Mucosa of stomach (tissue), 1 donor: ENCODE measurements around the gene MYO9A.

ENCODE experiments used
- H3K27me3 ChIP-seq: one replicate; pipeline ENCODE4 v1.7.0; 2013; ENCODE audit warnings: mild to moderate bottlenecking, low read length; ENCODE audit not compliant: control insufficient read depth, insufficient read depth
- H3K36me3 ChIP-seq: one replicate; pipeline ENCODE4 v1.7.0; 2013; ENCODE audit warnings: low read length; ENCODE audit not compliant: control insufficient read depth, insufficient read depth
- H3K4me1 ChIP-seq: one replicate; pipeline ENCODE4 v1.7.0; 2013; ENCODE audit warnings: mild to moderate bottlenecking, low read length; ENCODE audit not compliant: control insufficient read depth, insufficient read depth
- H3K4me3 ChIP-seq: one replicate; pipeline ENCODE4 v1.7.0; 2013; ENCODE audit warnings: low read length
- H3K9ac ChIP-seq: one replicate; pipeline ENCODE4 v1.7.0; 2013; ENCODE audit warnings: mild to moderate bottlenecking, low read length, moderate library complexity
- H3K9me3 ChIP-seq: one replicate; pipeline ENCODE4 v1.7.0; 2013; ENCODE audit warnings: mild to moderate bottlenecking, low read length, moderate library complexity; ENCODE audit not compliant: control insufficient read depth
- donor health status: Pancreatic carcinoma.

Gene MYO9A

DNA sequence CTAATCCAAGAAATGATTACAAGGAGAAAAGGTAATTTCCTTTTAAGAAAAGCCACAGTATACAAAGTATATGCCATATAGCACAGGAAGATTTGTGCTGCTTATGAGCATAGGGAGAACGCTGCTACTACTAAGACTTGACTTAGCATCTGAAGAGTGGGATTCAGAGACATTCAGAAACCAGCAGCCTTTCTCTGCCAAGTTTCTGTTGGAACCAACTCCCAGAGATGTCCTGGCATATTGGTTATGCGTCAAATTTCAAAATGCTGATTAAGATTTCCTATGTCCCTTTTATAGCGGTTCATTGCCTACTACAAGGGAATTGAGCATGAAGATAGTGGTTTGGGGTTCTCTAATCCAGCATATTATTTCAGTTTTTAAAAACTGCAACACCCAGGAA, 302.6 kb downstream of the MYO9A start:
- H3K36me3 ChIP-seq = no peaks in the 10 kb centered on the region
- no peak overlapping the region for H3K4me3 ChIP-seq
- no peaks in the 10 kb centered on the region for H3K27me3 ChIP-seq
- H3K9me3 ChIP-seq = no peaks in the 10 kb centered on the region
- H3K4me1 ChIP-seq = no peaks in the 10 kb centered on the region
- H3K9ac ChIP-seq = no peak overlapping the region

DNA sequence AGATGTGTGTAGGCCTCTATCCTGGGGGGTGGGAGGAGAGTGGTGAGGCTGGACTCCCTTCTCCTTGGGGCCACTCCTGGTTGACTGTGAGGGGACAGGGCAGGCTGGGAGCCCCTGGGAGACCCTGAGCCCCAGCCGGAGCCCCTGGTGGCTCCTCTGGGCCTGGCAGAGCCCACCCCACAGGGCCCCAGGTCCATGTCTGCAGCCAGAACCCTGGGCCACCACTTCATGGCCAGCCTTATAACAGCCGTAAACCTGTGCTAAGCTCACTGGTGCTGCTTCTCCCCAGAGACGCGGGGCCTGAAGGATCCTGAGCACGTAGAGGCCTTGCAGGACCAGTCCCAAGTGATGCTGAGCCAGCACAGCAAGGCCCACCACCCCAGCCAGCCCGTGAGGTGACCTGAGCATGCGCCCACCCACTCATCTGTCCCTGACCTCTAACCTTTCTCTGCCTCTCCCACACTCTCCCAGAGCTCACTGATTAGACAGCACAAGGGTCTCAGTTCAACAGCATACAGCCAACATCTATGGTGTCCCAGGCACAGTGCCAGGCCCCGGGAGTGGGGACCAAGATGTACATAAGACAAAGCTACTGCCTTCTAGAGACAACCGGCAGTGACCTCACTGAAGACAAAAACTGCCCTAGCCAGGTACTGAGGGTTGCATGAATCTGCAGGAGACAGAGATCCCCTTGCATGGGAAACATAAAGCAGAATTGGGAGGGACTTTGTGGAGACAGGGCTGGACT, 304.1 kb downstream of the MYO9A start:
- no peaks in the 10 kb centered on the region for H3K36me3 ChIP-seq
- H3K9me3 ChIP-seq = no peaks in the 10 kb centered on the region
- no peak overlapping the region for H3K9ac ChIP-seq
- no peak overlapping the region for H3K4me3 ChIP-seq
- H3K27me3 ChIP-seq = no peaks in the 10 kb centered on the region
- no peaks in the 10 kb centered on the region for H3K4me1 ChIP-seq

DNA sequence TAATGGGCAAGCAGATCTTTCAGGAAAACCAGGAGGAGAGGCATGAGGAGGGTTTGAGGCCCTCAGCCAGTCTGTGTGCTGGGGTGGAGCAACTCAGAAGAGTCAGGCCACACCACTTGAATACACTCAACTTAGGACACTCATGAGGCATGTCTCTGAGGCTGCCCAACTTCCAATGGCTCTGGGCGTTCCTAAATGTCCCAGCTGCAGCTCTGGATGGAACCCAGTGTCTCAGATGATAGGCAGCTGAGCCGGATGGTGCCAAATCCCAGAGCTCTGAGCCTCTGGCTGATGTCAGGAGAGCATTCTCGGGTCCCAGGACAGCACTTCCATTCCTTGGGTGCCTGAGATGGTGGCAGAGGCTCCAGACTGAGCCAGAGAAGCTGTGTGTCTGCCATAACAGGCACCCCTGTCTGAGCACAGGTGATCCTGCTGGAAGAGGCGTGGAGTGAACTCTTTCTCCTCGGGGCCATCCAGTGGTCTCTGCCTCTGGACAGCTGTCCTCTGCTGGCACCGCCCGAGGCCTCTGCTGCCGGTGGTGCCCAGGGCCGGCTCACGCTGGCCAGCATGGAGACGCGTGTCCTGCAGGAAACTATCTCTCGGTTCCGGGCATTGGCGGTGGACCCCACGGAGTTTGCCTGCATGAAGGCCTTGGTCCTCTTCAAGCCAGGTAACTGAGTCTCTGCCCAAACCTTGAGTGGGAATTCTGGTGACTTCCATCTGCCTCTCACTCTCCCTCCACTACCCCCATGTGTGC, 304.8 kb downstream of the MYO9A start:
- no peak overlapping the region for H3K4me3 ChIP-seq
- no peak overlapping the region for H3K9ac ChIP-seq
- no peaks in the 10 kb centered on the region for H3K36me3 ChIP-seq
- H3K4me1 ChIP-seq = no peaks in the 10 kb centered on the region
- H3K27me3 ChIP-seq = peaks cover 3% of the 10 kb centered on the region
- H3K9me3 ChIP-seq = no peaks in the 10 kb centered on the region

DNA sequence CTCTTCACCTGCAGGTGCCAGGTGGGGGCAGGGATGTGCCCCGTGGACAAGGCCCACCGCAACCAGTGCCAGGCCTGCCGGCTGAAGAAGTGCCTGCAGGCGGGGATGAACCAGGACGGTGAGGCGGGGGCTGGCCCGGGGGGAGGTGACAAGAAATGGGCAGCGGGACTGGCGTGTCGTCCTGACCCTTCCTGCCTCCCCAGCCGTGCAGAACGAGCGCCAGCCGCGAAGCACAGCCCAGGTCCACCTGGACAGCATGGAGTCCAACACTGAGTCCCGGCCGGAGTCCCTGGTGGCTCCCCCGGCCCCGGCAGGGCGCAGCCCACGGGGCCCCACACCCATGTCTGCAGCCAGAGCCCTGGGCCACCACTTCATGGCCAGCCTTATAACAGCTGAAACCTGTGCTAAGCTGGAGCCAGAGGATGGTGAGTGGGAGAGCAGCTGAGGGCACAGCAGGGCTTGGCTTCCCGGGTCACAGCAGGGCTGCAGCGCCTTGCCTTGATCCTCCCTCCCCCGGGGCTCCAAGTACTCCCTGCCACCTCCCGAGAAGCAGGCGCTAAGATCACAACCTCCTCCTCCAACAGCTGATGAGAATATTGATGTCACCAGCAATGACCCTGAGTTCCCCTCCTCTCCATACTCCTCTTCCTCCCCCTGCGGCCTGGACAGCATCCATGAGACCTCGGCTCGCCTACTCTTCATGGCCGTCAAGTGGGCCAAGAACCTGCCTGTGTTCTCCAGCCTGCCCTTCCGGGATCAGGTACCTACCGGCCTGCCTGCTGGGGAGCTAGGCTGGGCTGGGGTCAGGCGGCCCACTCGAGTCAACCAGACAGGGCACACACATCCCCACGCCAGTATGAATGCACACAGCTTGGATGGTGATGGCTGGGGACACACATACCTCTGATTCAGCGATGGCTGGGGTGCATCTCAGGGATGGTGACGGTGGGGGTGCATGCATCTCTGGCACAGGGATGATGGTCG, 305.9 kb downstream of the MYO9A start:
- Histone ChIP-seq H3K4me3 (no peak overlapping the region), H3K4me1 (no peaks in the 10 kb centered on the region)

DNA sequence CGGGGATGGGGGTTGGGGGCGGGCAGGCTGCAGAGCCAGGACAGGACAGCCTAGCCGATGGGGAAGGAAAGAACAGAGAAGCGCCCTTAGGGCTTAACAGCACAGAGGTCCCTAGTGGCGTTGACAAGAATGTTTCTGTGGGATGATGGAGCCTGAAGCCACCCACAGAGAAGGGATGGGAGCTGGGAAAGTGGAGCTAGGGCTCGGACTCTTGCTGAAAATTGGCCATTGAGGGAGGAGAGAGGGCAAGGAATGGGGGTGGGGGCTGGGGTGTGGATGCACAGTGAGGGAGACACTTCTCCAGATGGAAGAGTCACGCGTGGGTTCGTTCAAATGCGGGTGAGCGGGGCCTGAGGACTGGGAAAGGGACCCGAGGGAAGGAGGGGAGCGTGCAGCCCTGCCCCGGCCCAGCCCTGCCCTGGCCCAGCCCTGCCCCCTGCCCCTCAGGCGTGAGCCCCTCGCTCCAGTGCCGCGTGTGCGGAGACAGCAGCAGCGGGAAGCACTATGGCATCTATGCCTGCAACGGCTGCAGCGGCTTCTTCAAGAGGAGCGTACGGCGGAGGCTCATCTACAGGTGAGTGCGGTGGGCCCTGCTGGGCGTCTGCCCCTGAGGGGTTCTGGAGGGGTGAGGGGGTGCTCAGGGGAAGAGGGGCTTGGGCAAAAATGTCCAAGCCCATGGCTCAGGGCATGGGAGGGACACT, 306.8 kb downstream of the MYO9A start:
- no peak overlapping the region for H3K9ac ChIP-seq
- no peaks in the 10 kb centered on the region for H3K4me1 ChIP-seq
- peaks cover 3% of the 10 kb centered on the region for H3K27me3 ChIP-seq
- H3K4me3 ChIP-seq = no peak overlapping the region
- no peaks in the 10 kb centered on the region for H3K36me3 ChIP-seq
- no peaks in the 10 kb centered on the region for H3K9me3 ChIP-seq

More for the DNA sequence above, 305.9 kb downstream of the MYO9A start:
- Histone ChIP-seq H3K27me3 (peaks cover 3% of the 10 kb centered on the region), H3K9ac (no peak overlapping the region), H3K9me3 (no peaks in the 10 kb centered on the region), H3K36me3 (no peaks in the 10 kb centered on the region)

DNA sequence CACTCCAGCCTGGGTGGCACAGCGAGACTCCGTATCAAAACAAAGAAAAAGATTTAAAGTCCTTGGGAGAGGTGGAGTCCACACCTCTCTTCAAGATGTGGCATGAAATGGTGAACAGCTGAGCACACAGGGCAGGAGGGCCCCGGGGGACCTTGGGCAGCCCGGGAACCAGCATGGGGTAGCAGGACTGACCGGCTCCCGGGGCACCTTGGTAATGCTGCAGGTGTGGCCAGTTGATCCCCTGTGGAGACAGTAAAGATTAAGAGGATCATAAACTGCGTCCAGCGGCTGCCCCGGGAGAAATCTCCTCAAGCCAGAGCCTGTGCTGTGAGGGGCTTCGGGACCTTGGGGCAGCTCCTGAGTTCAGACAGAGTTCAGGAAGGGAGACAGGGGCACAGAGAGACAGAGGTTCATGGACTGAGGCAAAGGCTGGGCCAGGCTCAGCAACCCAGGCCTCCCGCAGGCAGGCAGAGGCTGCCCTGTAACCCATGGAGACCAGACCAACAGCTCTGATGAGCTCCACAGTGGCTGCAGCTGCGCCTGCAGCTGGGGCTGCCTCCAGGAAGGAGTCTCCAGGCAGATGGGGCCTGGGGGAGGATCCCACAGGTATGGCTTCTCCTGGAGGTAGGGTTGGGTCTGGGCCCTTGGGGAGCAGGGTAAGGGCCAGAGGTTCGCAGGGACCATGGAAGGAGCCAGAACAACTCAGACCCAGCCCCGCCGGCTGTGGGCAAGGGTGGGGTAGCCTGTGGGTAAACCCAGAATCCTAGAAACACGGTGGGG, 307.5 kb downstream of the MYO9A start, which contains the start of gene NR2E3:
Gene NR2E3, plus strand, starts transcription at position 299 of the 780 bp plus-strand sequence. Its CDS starts 190 bp downstream, at position 489.
- H3K36me3 ChIP-seq = no peaks in the 10 kb centered on the region
- H3K4me1 ChIP-seq = no peaks in the 10 kb centered on the region
- no peak within 1 kb of the TSS for H3K4me3 ChIP-seq
- H3K9me3 ChIP-seq = no peaks in the 10 kb centered on the region
- no peak within 1 kb of the TSS for H3K9ac ChIP-seq
- H3K27me3 ChIP-seq = peaks cover 3% of the 10 kb centered on the region

DNA sequence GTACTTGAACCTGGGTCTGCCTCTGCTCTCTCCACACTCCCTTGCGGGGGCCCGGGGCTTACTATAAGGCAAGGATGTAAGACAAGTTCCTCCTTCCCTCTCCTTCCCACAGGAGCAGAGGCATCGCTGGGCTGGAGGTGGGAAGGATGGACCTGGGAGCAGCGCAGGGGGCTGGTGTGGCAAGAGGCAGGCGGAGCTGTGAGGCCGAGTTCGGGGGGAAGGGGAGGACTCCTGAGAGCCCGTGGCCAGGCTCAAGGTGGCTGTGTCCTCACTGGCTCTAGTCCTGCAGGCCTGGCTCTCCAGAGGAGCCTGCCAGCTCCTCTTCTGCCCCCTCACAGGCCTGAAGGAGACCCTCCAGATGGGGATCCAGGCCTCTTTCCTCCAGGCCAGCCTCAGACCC, 308.6 kb downstream of the MYO9A start:
- H3K9me3 ChIP-seq = no peaks in the 10 kb centered on the region
- no peak overlapping the region for H3K4me3 ChIP-seq
- H3K36me3 ChIP-seq = no peaks in the 10 kb centered on the region
- no peaks in the 10 kb centered on the region for H3K4me1 ChIP-seq
- H3K9ac ChIP-seq = no peak overlapping the region
- peaks cover 3% of the 10 kb centered on the region for H3K27me3 ChIP-seq

DNA sequence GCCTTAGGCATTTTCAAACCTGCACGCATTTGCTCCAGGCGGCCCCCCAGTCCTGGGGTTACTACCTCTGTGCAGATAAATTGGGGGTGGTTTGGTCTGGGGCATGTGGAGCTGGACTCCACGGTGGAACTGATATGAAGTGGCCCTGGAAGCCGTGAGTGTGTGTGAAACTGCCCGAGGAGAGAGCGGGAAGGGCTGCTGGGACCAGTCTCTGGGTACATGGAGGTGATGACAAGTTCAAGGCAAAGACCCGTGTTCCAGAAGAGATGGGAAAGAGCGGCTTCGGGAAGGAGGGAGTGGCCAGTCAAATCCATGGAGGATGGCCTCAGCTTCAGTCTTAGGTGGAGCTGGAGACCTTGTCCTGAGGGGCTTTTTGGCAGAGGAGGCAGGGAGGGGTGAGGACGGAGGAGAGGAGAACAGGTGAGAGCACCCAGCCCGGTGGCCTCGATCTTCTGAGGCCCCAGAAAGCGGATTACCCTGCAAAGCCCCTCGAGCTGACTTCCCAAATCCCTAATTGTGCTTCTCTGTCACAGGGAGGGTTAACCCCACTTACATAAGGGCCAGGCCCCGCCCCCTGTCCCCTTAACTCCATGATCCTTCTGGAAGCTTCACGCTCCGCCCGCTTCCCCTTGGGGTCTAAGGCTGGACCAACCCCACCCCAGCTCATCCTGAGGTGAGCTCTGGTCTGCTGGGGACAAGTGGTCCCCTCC, 309.5 kb downstream of the MYO9A start:
- peaks cover 3% of the 10 kb centered on the region for H3K27me3 ChIP-seq
- H3K9me3 ChIP-seq = no peaks in the 10 kb centered on the region
- no peak overlapping the region for H3K4me3 ChIP-seq
- no peaks in the 10 kb centered on the region for H3K4me1 ChIP-seq
- H3K9ac ChIP-seq = no peak overlapping the region
- H3K36me3 ChIP-seq = no peaks in the 10 kb centered on the region

DNA sequence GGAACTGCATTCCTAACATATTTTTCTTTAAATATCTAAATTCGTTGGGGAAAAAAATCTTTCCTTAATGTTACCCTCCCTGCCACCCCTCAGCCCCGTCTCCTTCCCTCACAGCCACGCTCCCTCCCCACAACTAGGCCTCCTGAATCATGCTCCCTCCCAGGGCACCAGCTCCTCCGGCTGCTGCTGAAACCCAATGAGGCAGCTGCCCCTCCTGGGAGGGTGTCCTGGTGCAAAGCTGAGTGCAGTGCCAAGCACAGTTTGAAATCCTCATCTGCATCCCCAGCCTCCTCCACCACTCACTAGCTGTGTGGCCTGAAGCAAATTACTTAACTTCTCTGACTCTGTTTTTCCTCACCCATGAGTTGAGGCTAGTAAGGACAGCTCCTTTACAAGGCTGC, 310.3 kb downstream of the MYO9A start:
- no peak overlapping the region for H3K4me3 ChIP-seq
- no peaks in the 10 kb centered on the region for H3K36me3 ChIP-seq
- H3K4me1 ChIP-seq = no peaks in the 10 kb centered on the region
- H3K9me3 ChIP-seq = no peaks in the 10 kb centered on the region
- H3K27me3 ChIP-seq = peaks cover 3% of the 10 kb centered on the region
- H3K9ac ChIP-seq = no peak overlapping the region

DNA sequence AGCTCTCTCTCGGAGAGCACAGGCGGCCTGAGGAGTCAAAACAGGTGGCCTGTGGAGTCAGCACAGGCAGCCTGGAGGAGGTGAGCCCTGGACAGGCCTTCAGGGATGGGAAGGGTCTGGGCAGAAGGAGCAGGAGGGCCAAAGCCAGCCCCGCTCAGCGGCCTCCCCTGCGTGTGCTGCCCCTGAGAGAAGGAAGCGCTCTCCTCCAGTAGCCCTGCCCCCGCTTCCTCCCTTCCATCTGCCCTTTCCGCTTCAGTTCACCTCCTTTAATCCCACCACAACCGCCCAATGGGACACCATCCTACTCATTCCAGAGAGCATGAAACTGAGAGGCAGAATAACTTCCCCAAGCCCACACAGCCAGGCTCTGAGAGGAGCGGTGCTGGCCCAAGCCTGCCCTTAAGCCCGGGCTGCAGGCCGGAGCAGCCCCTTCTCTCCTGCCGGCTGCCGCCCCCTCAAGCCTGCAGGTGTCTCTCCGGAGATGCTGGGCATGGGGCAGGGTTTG, 310.8 kb downstream of the MYO9A start:
- Histone ChIP-seq H3K27me3 (peaks cover 3% of the 10 kb centered on the region), H3K9me3 (no peaks in the 10 kb centered on the region), H3K4me1 (no peaks in the 10 kb centered on the region), H3K4me3 (no peak overlapping the region), H3K36me3 (no peaks in the 10 kb centered on the region), H3K9ac (no peak overlapping the region)
